WTC11 (cell line): ENCODE data around the gene CYP4F22. TPM values are rescaled to one million over a fixed set of nuclear protein-coding genes. Genes with fewer than 3 reads are reported as not detected.
A peak's percentile ranks its signal among the peaks of the same experiment; 100 is the strongest.

ENCODE experiments used
- ATAC-seq: fragments of 200-7000 bp; cut with Tn5 transposase; 2 replicates; pipeline ENCODE4 v1.10.0; 2021; ENCODE audit warnings: mild to moderate bottlenecking, moderate library complexity
- CTCF ChIA-PET: fragments of 300-600 bp; sonication (Branson Sonifier 250); formaldehyde crosslinking; loops from one replicate; lab custom pipeline; 2021; ENCODE audit warnings: antibody characterized with exemption; lab: Charles Lee
- POLR2A ChIA-PET: fragments of 350-600 bp; sonication (Branson Sonifier 250); formaldehyde crosslinking; loops from one replicate; lab custom pipeline; 2021; ENCODE audit warnings: antibody characterized with exemption; lab: Charles Lee
- DNase-seq: peaks from one replicate; pipeline ENCODE4 v3.0.0; 2021; ENCODE audit warnings: low spot score
- H3K27ac Mint-ChIP-seq: 2 replicates; pipeline ENCODE4 v1.8.0; 2021; ENCODE audit warnings: mixed read lengths
- H3K27me3 Mint-ChIP-seq: 2 replicates; pipeline ENCODE4 v1.8.0; 2021; ENCODE audit warnings: low read depth, mild to moderate bottlenecking, moderate library complexity, mixed read lengths
- H3K36me3 Mint-ChIP-seq: 2 replicates; pipeline ENCODE4 v1.8.0; 2021; ENCODE audit warnings: mixed read lengths
- H3K4me1 Mint-ChIP-seq: 2 replicates; pipeline ENCODE4 v1.8.0; 2022; ENCODE audit warnings: mixed read lengths
- H3K4me3 Mint-ChIP-seq: 2 replicates; pipeline ENCODE4 v1.8.0; 2021; ENCODE audit warnings: mild to moderate bottlenecking, moderate library complexity, mixed read lengths
- H3K9me3 Mint-ChIP-seq: 2 replicates; pipeline ENCODE4 v1.8.0; 2021; ENCODE audit warnings: mixed read lengths
- ATF6 ChIP-seq: sonication (generic); formaldehyde crosslinking; IDR thresholded peaks from 2 replicates; pipeline ENCODE4 v1.8.1; 2023; ENCODE audit warnings: mild to moderate bottlenecking, missing genetic modification reagents
- FOXK1 ChIP-seq: sonication (generic); formaldehyde crosslinking; IDR thresholded peaks from 2 replicates; pipeline ENCODE4 v1.8.0; 2022; ENCODE audit warnings: mild to moderate bottlenecking, moderate library complexity, missing genetic modification reagents
- GABPB1 ChIP-seq: sonication (generic); formaldehyde crosslinking; IDR thresholded peaks from 2 replicates; pipeline ENCODE4 v1.8.1; 2023; ENCODE audit warnings: mild to moderate bottlenecking, missing genetic modification reagents
- JAZF1 ChIP-seq: fragments of 250-450 bp; sonication (Bioruptor Pico); IDR thresholded peaks from 2 replicates; pipeline ENCODE4 v1.9.0; 2021; ENCODE audit warnings: moderate library complexity, mild to moderate bottlenecking, inconsistent platforms
- SP1 ChIP-seq: sonication (generic); formaldehyde crosslinking; conservative IDR thresholded peaks from 2 replicates; pipeline ENCODE4 v1.8.1; 2022; ENCODE audit warnings: missing genetic modification reagents
- TEAD1 ChIP-seq: sonication (generic); formaldehyde crosslinking; IDR thresholded peaks from 2 replicates; pipeline ENCODE4 v1.8.0; 2022; ENCODE audit warnings: mild to moderate bottlenecking, missing genetic modification reagents
- TEAD4 ChIP-seq: sonication (generic); formaldehyde crosslinking; IDR thresholded peaks from 2 replicates; pipeline ENCODE4 v1.8.0; 2022; ENCODE audit warnings: mild to moderate bottlenecking, missing genetic modification reagents
- USF2 ChIP-seq: sonication (generic); formaldehyde crosslinking; IDR thresholded peaks from 2 replicates; pipeline ENCODE4 v1.8.1; 2023; ENCODE audit warnings: mild to moderate bottlenecking, missing genetic modification reagents, moderate library complexity
- ZMAT4 ChIP-seq: fragments of 250-450 bp; sonication (Bioruptor Pico); IDR thresholded peaks from 2 replicates; pipeline ENCODE4 v1.9.0; 2021; ENCODE audit warnings: mild to moderate bottlenecking
- ZNF232 ChIP-seq: sonication (generic); formaldehyde crosslinking; IDR thresholded peaks from 2 replicates; pipeline ENCODE4 v1.8.0; 2022; ENCODE audit warnings: mild to moderate bottlenecking, missing genetic modification reagents
- ZNF512 ChIP-seq: sonication (generic); formaldehyde crosslinking; IDR thresholded peaks from 2 replicates; pipeline ENCODE4 v1.8.1; 2022; ENCODE audit warnings: missing genetic modification reagents, borderline replicate concordance
- total RNA-seq: library from RNA; stranded (reverse); gene quantifications from 3 replicates; pipeline ENCODE4 v1.2.3, GENCODE V29; 2021
- TF ChIP-seq, protein P1 (sequence below): sonication (generic); formaldehyde crosslinking; IDR thresholded peaks from 2 replicates; pipeline ENCODE4 v1.8.0; 2022; ENCODE audit warnings: mild to moderate bottlenecking, missing genetic modification reagents
- TF ChIP-seq, protein P2 (sequence below): fragments of 200-600 bp; IDR thresholded peaks from 2 replicates; pipeline ENCODE4 v1.8.0; 2022; ENCODE audit warnings: antibody characterized with exemption
- TF ChIP-seq, protein P3 (sequence below): sonication (generic); formaldehyde crosslinking; IDR thresholded peaks from 2 replicates; pipeline ENCODE4 v1.8.0; 2022; ENCODE audit warnings: mild to moderate bottlenecking, missing genetic modification reagents

The CYP4F22 gene
- total RNA-seq, 1 experiment from 2014 or later: 1.2 TPM

- TF ChIP-seq ZNF232 (CRISPR knock-in tag): no peak
- no peak for TF ChIP-seq ZMAT4 (CRISPR knock-in tag)
- no peak for TF ChIP-seq ZNF512
Observed at GRCh38 chr19:15555021-15555420, 46.7 kb downstream of the CYP4F22 start (continued).

DNA sequence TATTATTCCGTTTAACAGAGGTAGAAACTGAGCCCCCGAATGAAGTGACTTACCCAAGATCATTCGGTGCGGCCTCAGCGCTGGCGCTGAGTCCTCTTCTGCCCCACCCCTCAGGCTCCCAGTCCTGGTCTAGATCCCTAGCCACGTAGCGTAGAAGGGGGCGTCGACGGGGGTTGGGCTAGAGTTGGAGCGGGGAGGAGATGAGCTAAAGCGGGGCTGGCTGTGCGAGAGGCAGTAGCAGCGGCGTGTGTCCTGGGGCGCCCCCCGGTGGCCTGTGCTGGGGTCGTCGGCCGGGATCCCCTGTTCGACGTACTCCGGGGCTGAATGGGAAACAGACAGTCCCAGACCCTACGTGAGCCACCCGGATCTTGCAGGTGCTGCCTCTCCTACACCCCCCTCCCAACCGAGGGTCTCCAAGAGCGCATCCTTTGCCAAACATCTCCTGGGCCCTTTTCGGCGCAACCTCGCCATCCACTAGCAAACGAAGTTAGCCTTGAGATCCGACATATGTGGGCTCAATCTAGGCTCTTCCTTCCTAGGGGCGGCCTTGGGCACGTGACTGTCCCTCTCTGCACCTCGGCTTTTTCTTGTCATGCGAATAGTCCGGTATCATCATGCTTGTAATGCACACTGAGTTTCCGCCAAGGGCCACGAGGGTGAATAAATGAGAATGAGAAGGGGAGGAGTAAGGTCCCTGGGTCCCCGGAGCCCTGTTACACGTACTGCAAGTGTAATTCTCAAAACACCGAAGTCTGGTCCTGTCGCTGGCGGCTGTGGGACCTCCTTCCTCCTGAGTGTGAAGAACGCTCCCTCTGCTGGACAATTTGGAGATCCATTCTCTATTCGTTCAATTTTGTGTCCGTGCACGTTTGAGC lies 47.7 kb downstream of the CYP4F22 start:
- peak; percentile 89 for ATAC-seq
- DNase-seq: peak; percentile 99
- H3K36me3 Mint-ChIP-seq: no peaks in the 10 kb centered on the region
- ChIA-PET POLR2A (interaction anchor here (1.0 to 3.1 kb wide), 3 partner anchors 123 to 177 kb away, joined by 3 to 10 read pairs (median 9); partner anchors contain the start of gene AKAP8L), CTCF (interaction anchor here (0.6 to 2.9 kb wide), 48 partner anchors 9 to 464 kb away, joined by 3 to 128 read pairs (median 4); partner anchors contain the start of genes AKAP8, AKAP8L, EPHX3 and PGLYRP2)
- H3K9me3 Mint-ChIP-seq: no peaks in the 10 kb centered on the region
- peak overlapping the region; percentile 79 for H3K27ac Mint-ChIP-seq
- H3K4me3 Mint-ChIP-seq: peak overlapping the region; percentile 61
- TF ChIP-seq, protein P1, sequence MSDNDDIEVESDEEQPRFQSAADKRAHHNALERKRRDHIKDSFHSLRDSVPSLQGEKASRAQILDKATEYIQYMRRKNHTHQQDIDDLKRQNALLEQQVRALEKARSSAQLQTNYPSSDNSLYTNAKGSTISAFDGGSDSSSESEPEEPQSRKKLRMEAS (CRISPR knock-in tag): peak; percentile 84
- TF ChIP-seq SP1 (peak; percentile 69), FOXK1 (CRISPR knock-in tag) (peak; percentile 55; the same call in 1 of the 2 replicates), GABPB1 (0 out of 2 replicates have a peak, but pooled peaks have one; percentile 41), TEAD4 (CRISPR knock-in tag) (no peak), TEAD1 (CRISPR knock-in tag) (0 out of 2 replicates have a peak, but pooled peaks have one; percentile 6), ATF6 (CRISPR knock-in tag) (no peak), JAZF1 (CRISPR knock-in tag) (no peak), USF2 (peak; percentile 89)
- TF ChIP-seq, protein P2, sequence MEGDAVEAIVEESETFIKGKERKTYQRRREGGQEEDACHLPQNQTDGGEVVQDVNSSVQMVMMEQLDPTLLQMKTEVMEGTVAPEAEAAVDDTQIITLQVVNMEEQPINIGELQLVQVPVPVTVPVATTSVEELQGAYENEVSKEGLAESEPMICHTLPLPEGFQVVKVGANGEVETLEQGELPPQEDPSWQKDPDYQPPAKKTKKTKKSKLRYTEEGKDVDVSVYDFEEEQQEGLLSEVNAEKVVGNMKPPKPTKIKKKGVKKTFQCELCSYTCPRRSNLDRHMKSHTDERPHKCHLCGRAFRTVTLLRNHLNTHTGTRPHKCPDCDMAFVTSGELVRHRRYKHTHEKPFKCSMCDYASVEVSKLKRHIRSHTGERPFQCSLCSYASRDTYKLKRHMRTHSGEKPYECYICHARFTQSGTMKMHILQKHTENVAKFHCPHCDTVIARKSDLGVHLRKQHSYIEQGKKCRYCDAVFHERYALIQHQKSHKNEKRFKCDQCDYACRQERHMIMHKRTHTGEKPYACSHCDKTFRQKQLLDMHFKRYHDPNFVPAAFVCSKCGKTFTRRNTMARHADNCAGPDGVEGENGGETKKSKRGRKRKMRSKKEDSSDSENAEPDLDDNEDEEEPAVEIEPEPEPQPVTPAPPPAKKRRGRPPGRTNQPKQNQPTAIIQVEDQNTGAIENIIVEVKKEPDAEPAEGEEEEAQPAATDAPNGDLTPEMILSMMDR: peak; percentile 83
- TF ChIP-seq, protein P3, sequence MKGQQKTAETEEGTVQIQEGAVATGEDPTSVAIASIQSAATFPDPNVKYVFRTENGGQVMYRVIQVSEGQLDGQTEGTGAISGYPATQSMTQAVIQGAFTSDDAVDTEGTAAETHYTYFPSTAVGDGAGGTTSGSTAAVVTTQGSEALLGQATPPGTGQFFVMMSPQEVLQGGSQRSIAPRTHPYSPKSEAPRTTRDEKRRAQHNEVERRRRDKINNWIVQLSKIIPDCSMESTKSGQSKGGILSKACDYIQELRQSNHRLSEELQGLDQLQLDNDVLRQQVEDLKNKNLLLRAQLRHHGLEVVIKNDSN (CRISPR knock-in tag): peak; percentile 91
- H3K4me1 Mint-ChIP-seq: peaks cover 6% of the 10 kb centered on the region
- peaks cover 41% of the 10 kb centered on the region for H3K27me3 Mint-ChIP-seq
